Panc1 (cell line): ENCODE measurements around the gene UBE2E2.

Experiments
- POLR2AphosphoS5 ChIP-seq: IDR thresholded peaks from 2 replicates; pipeline ENCODE4 v1.6.1; 2012; ENCODE audit warnings: mild to moderate bottlenecking, low read depth, low read length, moderate library complexity
- REST ChIP-seq, 2 experiments: IDR thresholded peaks; 2 replicates each; pipeline ENCODE4 v1.6.1; 2011 to 2012; ENCODE audit warnings: low read depth in 2 of 2, control low read depth in 1 of 2, low read length in 1 of 2, mild to moderate bottlenecking in 1 of 2, moderate library complexity in 1 of 2; ENCODE audit not compliant: insufficient read depth in 1 of 2
- SIN3A ChIP-seq: IDR thresholded peaks from 2 replicates; pipeline ENCODE4 v1.6.1; 2012; ENCODE audit warnings: low read depth, mild to moderate bottlenecking, low read length, moderate library complexity, borderline replicate concordance; ENCODE audit not compliant: insufficient read depth
- TCF7L2 ChIP-seq: IDR thresholded peaks from 2 replicates; pipeline ENCODE4 v1.6.1; 2011; ENCODE audit warnings: mild to moderate bottlenecking, low read depth, low read length, inconsistent platforms
- TF ChIP-seq, protein P1 (sequence below): fragments of 450-650 bp; IDR thresholded peaks from 2 replicates; pipeline ENCODE4 v1.5.1; 2017; ENCODE audit warnings: mild to moderate bottlenecking

DNA sequence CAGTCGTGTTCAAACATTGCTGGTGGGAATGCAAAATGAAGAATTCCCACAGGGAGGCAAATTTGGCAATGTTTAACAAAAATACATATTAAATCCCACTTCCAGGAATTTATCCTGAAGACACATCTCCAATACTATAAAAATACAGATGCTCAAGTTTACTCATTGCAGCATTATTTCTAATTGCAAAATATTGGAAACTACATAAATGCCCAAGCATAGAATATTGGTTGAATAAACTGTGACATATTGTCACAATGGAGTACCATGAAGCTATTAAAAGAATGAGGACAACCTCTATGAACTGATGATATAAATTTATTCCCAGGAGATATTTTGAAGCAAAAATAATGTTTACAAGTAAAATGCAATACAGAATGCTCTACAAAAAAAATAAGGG lies 49.7 kb upstream of the UBE2E2 start:
- TF ChIP-seq TCF7L2 (no peak), SIN3A (no peak), POLR2AphosphoS5 (no peak), REST (IDR thresholded peaks at IDR 0.05; ENCODE audit: insufficient read depth in 1 of 2, low read depth in 2 of 2, low read length in 1 of 2) (no peak)
- TF ChIP-seq, protein P1, sequence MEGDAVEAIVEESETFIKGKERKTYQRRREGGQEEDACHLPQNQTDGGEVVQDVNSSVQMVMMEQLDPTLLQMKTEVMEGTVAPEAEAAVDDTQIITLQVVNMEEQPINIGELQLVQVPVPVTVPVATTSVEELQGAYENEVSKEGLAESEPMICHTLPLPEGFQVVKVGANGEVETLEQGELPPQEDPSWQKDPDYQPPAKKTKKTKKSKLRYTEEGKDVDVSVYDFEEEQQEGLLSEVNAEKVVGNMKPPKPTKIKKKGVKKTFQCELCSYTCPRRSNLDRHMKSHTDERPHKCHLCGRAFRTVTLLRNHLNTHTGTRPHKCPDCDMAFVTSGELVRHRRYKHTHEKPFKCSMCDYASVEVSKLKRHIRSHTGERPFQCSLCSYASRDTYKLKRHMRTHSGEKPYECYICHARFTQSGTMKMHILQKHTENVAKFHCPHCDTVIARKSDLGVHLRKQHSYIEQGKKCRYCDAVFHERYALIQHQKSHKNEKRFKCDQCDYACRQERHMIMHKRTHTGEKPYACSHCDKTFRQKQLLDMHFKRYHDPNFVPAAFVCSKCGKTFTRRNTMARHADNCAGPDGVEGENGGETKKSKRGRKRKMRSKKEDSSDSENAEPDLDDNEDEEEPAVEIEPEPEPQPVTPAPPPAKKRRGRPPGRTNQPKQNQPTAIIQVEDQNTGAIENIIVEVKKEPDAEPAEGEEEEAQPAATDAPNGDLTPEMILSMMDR = no peak
